ENCODE data around the gene RPLP2.

The RPLP2 gene

DNA sequence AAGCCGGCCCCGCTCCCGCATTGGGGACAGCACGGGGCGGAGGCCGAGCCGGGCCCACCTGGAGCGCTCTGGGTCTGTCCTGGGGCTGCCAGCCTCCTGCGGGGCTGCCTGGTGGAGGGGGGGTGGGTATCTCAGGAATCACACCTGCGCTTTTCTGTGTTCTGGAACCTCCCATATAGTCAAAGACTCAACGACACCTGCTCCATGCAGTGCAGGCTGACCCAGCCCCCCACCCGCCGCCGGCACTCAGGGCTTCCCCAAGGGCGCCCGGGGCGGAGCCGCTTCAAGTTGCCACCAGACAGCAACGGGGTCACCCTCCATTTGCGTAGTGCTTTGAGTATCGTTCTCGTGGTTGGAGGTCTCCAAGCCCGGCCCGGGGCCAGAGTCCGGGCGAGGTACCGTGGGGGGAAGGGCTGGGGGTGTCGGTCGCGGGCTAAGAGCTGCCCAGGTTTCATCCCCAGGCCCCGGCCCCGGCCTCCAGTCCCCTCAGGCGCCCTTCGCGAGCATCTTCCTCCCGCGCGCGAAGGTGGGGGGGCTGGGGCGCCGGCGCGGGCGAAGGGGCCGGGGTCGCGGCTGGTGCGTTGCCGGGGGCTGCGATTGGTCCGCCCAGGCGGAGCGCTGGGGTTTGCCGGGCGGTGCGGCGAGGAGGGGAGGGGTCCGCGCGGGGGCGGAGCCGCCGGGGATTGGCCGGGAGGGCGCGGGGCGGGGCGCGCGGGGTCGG, 39.5 kb downstream of the RPLP2 start:
- DNase-seq (ENCODE audit: low read depth, low spot score), result no peak

DNA sequence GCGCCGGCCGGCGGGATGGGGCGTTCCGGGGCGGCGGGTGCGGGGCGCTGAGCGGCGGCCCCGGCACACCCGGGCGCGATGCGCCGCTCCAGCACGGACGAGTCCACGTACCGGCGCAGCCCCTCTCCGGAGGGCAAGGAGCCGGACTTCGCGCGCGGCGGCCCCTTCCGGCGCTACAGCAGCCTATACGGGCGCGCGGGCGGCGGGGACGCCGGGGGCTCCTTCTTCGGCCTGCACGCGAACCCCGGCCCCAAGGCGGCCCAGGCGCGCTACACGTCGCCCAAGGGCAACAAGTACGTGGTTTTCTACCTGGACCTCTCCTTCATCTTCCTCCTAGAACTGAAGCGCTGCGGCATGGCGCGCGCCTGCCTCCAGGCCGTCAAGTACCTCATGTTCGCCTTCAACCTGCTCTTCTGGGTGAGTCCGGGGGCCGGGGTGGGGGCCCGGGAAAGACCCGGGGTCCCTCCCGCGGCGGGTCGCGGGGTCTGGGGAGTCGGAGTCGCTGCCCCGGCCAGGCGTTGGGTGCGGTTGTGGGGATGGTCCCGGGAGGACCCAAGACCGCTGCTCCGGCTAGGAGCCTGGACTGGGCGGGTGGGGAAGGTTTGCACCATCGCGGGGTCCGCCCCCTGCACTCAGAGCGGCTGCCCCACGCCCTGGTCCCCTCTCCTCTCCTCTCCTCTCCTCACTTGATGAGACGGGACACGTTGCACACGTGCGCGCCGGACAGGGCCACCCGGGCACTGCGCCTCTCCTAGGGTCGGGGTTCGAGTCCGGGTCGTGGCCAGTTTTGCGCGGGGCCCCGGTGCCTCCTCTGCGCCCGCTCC, 40.4 kb downstream of the RPLP2 start:
- DNase-seq (ENCODE audit: low read depth, low spot score), result no peak

DNA sequence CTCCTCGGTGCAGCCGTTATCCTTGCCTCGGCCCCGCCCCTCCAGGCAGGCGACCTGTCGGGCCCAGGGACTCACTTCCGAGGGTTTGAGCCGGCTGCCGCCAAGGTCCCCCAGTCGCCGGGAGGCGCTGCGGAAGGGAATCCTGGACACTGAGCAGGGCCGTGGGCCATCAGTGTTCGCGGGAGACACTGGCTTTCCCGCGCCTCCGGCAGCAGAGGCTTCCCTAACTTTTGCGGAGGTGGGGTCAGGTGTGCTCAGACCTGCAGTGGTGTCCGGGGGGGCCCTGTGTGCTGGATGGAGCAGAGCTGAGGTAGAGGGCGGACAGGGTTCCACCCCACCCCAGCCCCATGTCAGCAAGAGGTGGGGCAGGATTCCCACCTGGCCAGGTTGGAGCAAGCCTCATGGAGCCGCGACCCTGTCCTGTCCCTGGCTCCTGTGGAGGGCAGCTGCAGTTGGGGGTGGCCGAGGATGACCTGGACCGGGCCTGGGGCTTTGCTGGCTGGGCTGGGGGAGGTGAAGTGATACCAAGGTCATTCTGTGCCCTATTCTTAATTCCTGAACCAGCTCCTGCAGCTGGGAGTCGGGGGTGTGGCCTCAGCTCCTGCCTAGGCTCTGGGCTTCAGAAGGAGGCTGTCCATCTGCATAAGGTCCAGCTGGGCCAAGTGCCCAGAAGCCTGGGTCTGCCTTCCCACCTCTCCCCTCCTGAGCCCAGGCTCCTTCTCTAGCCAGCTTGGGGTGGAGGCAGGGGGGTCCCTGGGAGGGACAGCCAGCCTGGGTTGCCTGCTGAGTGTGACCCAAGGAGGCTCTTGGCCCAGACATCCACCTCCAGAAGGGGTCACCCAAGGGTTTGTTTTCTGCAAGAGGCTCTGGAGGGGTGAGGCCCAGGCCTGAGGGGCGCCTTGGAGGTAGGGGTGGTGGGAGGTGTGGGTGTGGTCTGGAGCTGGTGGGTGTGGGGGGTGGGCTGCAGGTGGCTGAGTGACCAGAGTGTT, 41.3 kb downstream of the RPLP2 start:
- no peak for DNase-seq (ENCODE audit: low read depth, low spot score)

DNA sequence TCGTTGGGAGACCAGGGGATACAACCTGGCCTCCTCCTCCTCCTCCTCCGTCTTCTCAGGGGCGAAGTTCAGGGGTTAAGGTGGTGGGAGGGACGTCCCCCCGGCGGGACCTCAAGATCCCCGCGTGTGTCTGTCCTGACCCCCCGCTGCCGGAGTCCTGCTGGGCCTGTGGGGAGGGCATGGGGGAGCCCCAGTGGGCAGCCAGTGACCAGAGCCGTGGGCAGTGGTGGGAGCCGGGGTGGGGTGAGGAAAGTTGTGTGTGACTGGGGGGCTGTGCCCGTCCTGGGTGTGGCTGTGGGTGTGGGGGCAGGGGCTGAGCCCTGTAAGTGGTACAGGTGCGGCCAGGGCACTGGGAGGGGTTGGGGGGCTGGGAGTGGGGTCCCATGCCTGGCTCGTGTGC, 43.0 kb downstream of the RPLP2 start:
- DNase-seq (ENCODE audit: low read depth, low spot score), result no peak

DNA sequence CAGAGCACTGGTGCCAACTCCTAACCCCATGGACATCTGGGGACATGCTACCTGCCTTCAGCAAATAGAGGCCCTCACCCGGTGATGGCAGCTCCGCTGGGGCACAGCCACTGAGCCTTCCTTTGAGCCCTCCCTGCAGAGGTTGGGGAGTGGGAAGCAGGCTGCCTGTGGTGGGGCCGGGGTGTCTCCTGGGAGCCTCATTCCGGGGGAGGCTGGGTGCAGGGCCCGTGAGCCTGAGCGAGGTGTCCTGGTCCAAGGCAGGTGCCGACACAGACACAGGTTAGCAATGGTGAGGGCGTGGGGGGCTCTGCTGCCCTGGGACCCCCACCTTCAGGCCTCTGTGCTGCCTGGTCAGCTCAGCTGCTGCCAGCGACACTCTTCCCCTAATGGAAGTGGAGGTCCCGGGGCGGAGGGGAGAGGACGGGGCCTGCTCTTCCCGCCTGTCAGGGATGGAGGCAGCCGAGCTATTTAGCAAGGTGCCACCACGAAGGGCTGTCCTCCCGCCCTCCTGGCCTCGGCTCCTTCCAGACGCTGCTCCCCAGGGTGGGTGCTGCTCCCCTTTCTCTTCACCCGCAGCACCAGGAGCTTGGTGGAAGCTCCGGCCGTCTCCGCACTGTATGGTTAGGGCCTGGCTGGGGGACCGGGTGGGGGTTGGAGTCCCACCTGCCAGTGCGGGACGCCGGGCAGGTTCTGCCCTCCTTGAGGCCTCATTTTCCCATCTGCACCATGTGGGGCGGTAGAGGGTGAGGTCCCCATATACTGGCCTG, 44.1 kb downstream of the RPLP2 start:
- DNase-seq (ENCODE audit: low read depth, low spot score), result no peak

DNA sequence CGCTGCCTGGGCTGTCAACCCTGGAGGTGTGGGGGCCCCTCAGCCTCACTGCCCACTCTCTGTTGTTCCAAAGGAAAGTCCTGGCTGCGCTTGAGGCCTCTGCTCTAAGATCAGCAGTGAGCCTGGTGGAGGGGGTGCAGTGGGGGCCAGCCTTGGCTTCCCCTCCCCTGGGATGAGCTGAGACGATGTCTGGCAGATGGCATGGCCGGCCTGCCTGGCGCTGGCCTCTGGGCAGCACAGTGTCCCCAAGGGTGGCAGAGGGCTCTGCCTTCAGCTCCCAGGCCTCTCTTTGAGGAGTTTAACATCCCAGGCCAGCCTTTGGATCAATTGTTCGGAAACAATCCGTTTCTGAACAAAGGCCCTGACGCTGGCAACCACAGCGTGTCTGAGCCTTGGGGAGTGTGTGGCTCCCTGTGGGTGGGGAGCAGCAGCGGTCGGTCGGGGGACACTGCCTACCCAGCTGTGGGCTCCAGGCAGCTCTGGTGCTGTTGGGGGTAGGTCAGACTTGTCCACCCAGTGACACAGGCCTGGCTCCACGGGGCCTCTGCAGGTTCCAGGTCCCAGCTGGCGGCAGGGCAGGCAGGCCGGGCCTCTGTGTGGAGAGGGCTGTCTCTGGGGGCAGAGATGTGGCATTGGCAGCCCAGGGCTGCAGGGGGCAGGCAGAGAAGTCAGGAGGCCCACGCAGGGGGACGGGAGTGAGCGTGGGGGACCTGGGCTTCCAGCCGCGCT, 45.0 kb downstream of the RPLP2 start:
- DNase-seq (ENCODE audit: low read depth, low spot score), result no peak

DNA sequence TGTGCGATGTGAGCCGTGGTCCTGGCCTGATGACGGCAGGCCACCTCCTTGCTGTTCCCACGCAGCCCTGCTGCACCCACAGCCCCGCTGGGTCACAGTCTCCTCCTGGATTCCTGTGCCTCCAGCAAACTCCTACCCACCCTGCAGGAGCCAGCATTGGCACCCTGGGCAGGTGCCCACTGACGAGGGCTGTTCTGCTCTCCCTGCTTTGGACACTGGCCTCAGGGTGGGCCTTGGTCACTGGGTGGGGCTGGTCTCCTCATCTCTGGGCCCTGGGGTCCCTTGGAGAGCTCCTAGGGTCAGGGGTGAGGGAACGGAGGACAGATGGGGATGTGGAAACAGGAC, 45.5 kb downstream of the RPLP2 start:
- DNase-seq (ENCODE audit: low read depth, low spot score), result no peak

DNA sequence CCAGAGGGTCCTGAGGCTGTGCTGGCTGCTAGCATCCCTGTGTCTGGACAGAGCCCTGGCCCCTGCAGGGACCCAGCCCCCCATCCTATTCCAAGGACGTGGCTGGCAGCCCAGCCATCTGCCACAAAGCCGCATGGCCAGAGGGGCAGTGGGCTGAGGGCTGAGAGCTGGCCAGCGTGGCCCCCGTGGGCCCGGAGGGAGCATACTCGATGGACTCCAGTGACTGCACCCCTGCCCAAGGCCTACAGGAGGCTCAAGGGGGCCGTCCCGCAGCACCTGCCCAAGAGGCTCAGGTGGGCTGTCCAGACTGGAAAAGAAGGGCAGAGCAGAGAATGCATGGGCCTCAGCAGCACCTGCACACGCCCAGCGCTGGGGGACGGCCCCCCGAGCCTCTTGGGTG, 46.0 kb downstream of the RPLP2 start:
- no peak for DNase-seq (ENCODE audit: low read depth, low spot score)

DNA sequence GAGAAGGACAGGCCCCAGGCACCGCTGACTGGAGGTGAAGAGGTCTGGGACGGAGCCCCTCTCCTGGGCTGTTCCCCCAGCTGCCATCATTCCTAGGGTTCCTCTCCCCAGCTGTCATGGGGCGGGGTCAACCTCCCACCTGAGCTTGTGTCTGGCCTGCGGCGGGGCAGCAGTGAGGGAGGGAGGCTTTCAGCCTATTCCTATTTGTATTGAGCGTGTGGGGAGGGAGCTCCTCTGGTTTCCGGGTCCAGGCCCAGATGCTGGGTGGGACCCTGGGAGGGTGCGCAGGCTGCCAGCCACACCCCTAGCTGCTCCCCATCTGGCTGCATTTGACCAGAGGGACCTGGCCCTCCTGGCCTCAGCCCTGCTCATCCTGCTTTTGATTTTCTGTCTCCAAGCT, 46.6 kb downstream of the RPLP2 start:
- no peak for DNase-seq (ENCODE audit: low read depth, low spot score)

DNA sequence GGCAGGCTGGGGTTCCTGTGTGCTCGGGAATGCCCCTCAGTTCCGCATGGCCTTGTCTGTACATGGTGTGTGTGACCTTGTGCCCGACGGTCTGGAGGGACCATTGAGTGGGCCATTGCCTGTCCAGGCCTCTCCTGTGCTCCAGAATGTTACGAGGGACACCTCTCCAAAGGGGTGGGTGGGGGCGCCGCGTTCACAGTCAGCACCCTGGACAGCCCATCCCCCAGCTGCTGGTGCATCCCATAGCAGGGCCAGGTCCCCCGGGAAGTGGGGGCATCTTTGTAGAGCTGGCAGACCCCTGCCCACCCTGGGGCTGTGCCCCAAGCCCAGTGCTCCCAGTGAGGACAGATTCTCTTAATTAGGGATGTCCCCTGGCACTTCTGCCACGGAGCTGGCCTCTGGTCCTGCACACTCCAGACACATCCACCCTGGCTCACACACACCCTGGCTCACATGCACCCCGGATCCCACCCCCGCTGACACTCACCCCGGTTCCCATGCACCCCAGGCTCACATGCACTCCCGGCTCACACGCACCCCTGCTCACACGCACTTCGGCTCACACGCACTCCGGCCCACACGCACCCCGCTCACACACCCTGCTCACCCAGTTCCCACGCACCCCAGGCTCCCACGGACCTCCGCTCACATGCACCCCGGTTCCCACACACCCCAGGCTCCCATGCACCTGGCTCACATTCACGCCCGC, 48.4 kb downstream of the RPLP2 start:
- no peak for DNase-seq (ENCODE audit: low read depth, low spot score)

DNA sequence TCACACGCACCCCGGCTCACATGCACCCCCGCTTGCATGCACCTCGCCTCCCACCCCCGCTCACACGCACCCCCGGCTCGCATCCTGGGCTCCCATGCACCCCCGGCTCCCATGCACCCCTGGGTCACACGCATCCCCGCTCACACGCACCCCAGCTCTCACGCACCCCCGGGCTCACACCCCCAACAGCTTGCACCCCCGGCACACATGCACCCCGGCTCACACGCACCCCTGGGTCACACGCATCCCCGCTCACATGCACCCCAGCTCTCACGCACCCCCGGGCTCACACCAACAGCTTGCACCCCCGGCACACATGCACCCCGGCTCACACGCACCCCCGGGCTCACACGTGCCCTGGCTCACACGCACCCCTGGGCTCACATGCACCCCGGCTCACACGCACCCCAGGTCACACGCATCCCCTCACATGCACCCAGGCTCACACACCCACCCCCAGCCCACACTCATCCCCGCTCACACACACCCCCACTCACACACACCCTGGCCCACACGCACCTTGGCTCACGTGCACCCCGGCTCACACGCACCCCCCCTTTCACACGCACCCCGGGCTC, 49.1 kb downstream of the RPLP2 start:
- no peak for DNase-seq (ENCODE audit: low read depth, low spot score)

DNA sequence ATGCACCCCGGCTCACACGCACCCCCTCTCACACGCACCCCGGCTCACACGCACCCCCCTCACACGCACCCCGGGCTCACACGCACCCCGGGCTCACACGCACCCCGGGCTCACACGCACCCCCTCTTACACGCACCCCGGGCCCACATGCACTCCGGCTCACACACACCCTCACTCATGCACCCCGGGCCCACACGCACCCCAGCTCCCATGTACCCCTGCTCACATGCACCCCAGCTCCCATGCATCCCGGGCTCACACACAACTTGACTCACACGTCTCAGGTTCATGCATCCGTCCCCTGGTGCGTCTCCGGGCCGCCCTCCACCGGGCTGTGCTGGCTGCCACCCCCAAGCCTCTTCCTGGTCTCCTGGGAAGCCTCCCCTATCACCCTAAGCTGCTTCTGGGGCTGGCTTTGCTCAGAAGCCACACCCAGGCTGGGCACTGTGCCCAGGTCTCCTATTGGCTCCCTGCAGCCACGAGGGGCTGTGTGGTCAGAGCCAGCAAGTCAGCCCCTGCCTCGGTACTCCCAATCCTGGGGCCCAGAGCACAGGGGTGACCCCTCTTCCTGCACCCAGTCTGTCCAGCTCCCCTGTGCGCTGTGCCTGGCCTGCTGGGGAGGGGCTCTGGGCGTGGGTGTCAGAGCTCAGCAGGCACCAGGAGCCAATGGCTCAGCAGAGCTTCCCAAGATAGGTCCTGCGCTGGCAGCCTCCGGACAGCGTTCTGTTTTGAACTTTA, 49.8 kb downstream of the RPLP2 start:
- peak; percentile 89 for DNase-seq (ENCODE audit: low read depth, low spot score)

DNA sequence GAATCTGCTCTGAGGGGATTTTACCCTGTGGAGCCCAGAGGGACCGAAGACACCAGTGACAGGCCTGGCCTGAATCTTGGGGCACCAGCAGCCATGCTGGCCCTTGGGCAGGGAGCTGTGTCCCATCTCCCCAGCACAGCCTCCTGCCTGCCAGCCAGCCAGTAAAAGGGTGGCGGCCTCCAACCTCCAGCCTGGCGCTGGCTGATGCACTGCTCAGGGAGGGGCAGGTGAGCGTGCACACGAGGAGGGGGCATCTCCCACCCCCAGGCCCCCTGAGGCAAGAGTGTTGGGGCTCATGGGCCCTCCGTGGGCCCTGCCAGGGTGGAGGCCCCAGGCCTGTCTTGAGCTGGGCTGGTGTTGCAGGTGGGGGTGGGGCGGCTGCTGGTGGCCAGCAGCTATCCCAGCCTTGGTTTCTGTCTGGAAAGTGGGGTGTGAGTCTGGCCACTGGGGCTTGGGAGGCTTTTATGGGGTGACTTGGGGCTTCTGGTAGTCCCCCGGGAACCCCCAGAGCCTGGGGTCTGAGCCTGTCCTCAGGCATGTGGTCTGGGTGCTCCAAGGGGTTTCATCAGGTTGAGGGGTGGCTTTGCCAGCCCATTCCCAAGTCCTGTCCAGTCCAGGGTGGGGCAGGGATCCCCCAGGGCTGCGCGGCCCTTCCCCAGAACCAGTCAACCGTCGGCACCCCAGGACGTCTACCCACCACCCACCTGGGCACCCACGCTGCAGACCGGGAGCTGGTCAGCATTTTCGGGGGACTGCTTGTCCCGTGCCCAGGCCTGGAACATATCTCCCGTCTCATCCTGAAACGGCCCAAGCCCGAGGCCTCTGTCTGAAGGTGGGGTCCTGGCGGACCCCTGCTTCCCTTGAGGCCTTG, 50.7 kb downstream of the RPLP2 start:
- DNase-seq (ENCODE audit: low read depth, low spot score), result no peak

DNA sequence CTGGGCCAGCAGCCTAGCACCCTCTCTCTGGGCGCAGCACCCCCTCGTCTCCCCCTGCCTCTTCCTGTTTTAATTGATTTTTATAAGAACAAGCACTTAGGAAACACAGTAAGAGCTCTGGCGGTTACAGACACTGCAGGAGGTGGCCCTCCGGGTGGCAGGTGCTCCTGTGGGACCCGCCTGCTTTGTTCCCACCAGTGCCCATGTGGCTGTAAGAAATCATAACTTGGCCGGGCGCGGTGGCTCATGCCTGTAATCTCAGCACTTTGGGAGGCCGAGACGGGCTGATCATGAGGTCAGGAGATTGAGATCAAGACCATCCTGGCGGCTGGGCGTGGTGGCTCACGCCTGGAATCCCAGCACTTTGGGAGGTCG, 51.3 kb downstream of the RPLP2 start:
- no peak for DNase-seq (ENCODE audit: low read depth, low spot score)

DNA sequence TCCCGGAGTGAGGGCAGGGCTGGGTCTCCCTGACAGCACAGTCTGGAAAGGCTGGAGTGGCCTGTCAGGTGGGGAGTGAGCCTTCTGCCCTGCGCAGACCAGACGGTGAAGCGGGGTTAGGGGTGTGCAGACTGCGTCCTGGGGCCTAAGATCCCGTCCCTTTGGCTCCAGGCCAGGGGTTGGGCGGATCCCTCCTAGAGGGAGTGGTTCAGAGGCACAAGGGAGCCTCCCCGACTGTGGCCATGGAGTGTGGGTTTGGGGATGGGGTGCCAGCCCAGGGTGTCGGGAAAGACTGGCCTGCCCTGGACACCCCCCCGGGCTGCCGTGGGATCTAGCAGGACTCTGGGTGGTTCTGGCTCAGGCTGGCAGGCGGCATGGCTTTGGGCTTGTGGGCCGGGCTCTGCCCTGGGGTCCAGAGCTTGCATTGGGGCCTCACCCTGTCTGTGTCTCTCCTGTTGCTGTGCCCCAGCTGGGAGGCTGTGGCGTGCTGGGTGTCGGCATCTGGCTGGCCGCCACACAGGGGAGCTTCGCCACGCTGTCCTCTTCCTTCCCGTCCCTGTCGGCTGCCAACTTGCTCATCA, 52.4 kb downstream of the RPLP2 start:
- DNase-seq (ENCODE audit: low read depth, low spot score), result no peak

Measured in astrocyte of the hippocampus (primary cell).